ENCODE measurements around the gene SORBS1. TPM values are rescaled to one million over a fixed set of nuclear protein-coding genes. Genes with fewer than 3 reads are reported as not detected.

Gene SORBS1
- total RNA-seq, 2 donors from 2014 or later = 1.4 to 1.6 TPM

- Mint-ChIP-seq H3K9me3 (no peaks in the 10 kb centered on the region), H3K4me3 (no peak overlapping the region), H3K27ac (no peak overlapping the region), H3K27me3 (peaks cover 0 to 5% of the 10 kb centered on the region in 2 donors), H3K4me1 (ENCODE audit: low read depth in 2 of 2) (no peaks in the 10 kb centered on the region), H3K36me3 (no peaks in the 10 kb centered on the region)
- DNase-seq (ENCODE audit: low spot score) = peak; percentile 13
- ATAC-seq = no peak
Observed at GRCh38 chr10:95425592-95426465, 135.3 kb downstream of the SORBS1 start.

GRCh38 chr10:95423164-95424005 is 137.8 kb downstream of the SORBS1 start:
- Mint-ChIP-seq H3K9me3 (no peaks in the 10 kb centered on the region), H3K4me3 (no peak overlapping the region), H3K27me3 (peaks cover 0 to 11% of the 10 kb centered on the region in 2 donors), H3K27ac (no peak overlapping the region), H3K4me1 (ENCODE audit: low read depth in 2 of 2) (no peaks in the 10 kb centered on the region), H3K36me3 (no peaks in the 10 kb centered on the region)
- no peak for ATAC-seq
- DNase-seq (ENCODE audit: low spot score) = peak; percentile 53

- H3K27ac Mint-ChIP-seq = no peak overlapping the region
- H3K36me3 Mint-ChIP-seq = no peaks in the 10 kb centered on the region
- DNase-seq (ENCODE audit: low spot score) (no peak), ATAC-seq (no peak)
- no peaks in the 10 kb centered on the region for H3K9me3 Mint-ChIP-seq
- H3K4me3 Mint-ChIP-seq = no peak overlapping the region
- peaks cover 0 to 11% of the 10 kb centered on the region in 2 donors for H3K27me3 Mint-ChIP-seq
- H3K4me1 Mint-ChIP-seq (ENCODE audit: low read depth in 2 of 2) = no peaks in the 10 kb centered on the region
Observed at GRCh38 chr10:95422233-95422632, 138.9 kb downstream of the SORBS1 start.

- H3K27me3 Mint-ChIP-seq = peaks cover 0 to 13% of the 10 kb centered on the region in 2 donors
- no peaks in the 10 kb centered on the region for H3K36me3 Mint-ChIP-seq
- H3K27ac Mint-ChIP-seq = no peak overlapping the region
- DNase-seq (ENCODE audit: low spot score) (no peak), ATAC-seq (no peak)
- no peaks in the 10 kb centered on the region for H3K9me3 Mint-ChIP-seq
- H3K4me1 Mint-ChIP-seq (ENCODE audit: low read depth in 2 of 2) = no peaks in the 10 kb centered on the region
- H3K4me3 Mint-ChIP-seq = no peak overlapping the region
Observed at GRCh38 chr10:95421782-95422181, 139.4 kb downstream of the SORBS1 start.

GRCh38 chr10:95419399-95419798 is 141.8 kb downstream of the SORBS1 start:
- Mint-ChIP-seq H3K9me3 (no peaks in the 10 kb centered on the region), H3K4me3 (no peak overlapping the region), H3K27ac (no peak overlapping the region), H3K36me3 (no peaks in the 10 kb centered on the region), H3K4me1 (ENCODE audit: low read depth in 2 of 2) (no peaks in the 10 kb centered on the region), H3K27me3 (peaks cover 0 to 19% of the 10 kb centered on the region in 2 donors)
- DNase-seq (ENCODE audit: low spot score) (no peak), ATAC-seq (no peak)

GRCh38 chr10:95416973-95417372 is 144.2 kb downstream of the SORBS1 start:
- Mint-ChIP-seq H3K27ac (no peak overlapping the region), H3K36me3 (no peaks in the 10 kb centered on the region), H3K27me3 (peaks cover 4 to 19% of the 10 kb centered on the region in 2 donors), H3K4me3 (no peak overlapping the region), H3K4me1 (ENCODE audit: low read depth in 2 of 2) (no peaks in the 10 kb centered on the region), H3K9me3 (no peaks in the 10 kb centered on the region)
- ATAC-seq = no peak
- no peak for DNase-seq (ENCODE audit: low spot score)

- H3K27ac Mint-ChIP-seq = no peak overlapping the region
- H3K36me3 Mint-ChIP-seq = no peaks in the 10 kb centered on the region
- H3K4me1 Mint-ChIP-seq (ENCODE audit: low read depth in 2 of 2) = no peaks in the 10 kb centered on the region
- no peaks in the 10 kb centered on the region for H3K9me3 Mint-ChIP-seq
- H3K27me3 Mint-ChIP-seq = peaks cover 4 to 18% of the 10 kb centered on the region in 2 donors
- no peak for DNase-seq (ENCODE audit: low spot score)
- H3K4me3 Mint-ChIP-seq = no peak overlapping the region
- ATAC-seq = no peak
Observed at GRCh38 chr10:95416270-95416669, 144.9 kb downstream of the SORBS1 start.

GRCh38 chr10:95415621-95416031 is 145.5 kb downstream of the SORBS1 start:
- no peak for DNase-seq (ENCODE audit: low spot score)
- Mint-ChIP-seq H3K4me1 (ENCODE audit: low read depth in 2 of 2) (no peaks in the 10 kb centered on the region), H3K27ac (no peak overlapping the region), H3K36me3 (no peaks in the 10 kb centered on the region), H3K4me3 (no peak overlapping the region), H3K9me3 (no peaks in the 10 kb centered on the region), H3K27me3 (peaks cover 4 to 11% of the 10 kb centered on the region in 2 donors)
- ATAC-seq = no peak

GRCh38 chr10:95414844-95415485 is 146.2 kb downstream of the SORBS1 start:
- H3K27ac Mint-ChIP-seq = no peak overlapping the region
- peaks cover 4 to 7% of the 10 kb centered on the region in 2 donors for H3K27me3 Mint-ChIP-seq
- no peaks in the 10 kb centered on the region for H3K36me3 Mint-ChIP-seq
- DNase-seq (ENCODE audit: low spot score) = no peak
- H3K4me1 Mint-ChIP-seq (ENCODE audit: low read depth in 2 of 2) = no peaks in the 10 kb centered on the region
- H3K9me3 Mint-ChIP-seq = no peaks in the 10 kb centered on the region
- H3K4me3 Mint-ChIP-seq = no peak overlapping the region
- ATAC-seq = no peak

GRCh38 chr10:95414016-95414830 is 146.9 kb downstream of the SORBS1 start:
- DNase-seq (ENCODE audit: low spot score) = no peak

GRCh38 chr10:95413588-95413987 is 147.6 kb downstream of the SORBS1 start:
- Mint-ChIP-seq H3K4me3 (no peak overlapping the region), H3K36me3 (no peaks in the 10 kb centered on the region), H3K4me1 (ENCODE audit: low read depth in 2 of 2) (no peaks in the 10 kb centered on the region), H3K9me3 (no peaks in the 10 kb centered on the region), H3K27me3 (peaks cover 4 to 7% of the 10 kb centered on the region in 2 donors), H3K27ac (no peak overlapping the region)
- no peak for DNase-seq (ENCODE audit: low spot score)
- ATAC-seq = no peak

More at GRCh38 chr10:95414016-95414830, 146.9 kb downstream of the SORBS1 start:
- Mint-ChIP-seq H3K27me3 (peaks cover 4 to 7% of the 10 kb centered on the region in 2 donors), H3K9me3 (no peaks in the 10 kb centered on the region), H3K36me3 (no peaks in the 10 kb centered on the region), H3K4me1 (ENCODE audit: low read depth in 2 of 2) (no peaks in the 10 kb centered on the region), H3K4me3 (no peak overlapping the region), H3K27ac (no peak overlapping the region)
- no peak for ATAC-seq

GRCh38 chr10:95411635-95412034 is 149.5 kb downstream of the SORBS1 start:
- Mint-ChIP-seq H3K36me3 (no peaks in the 10 kb centered on the region), H3K27me3 (peaks cover 4% of the 10 kb centered on the region in 2 donors), H3K4me1 (ENCODE audit: low read depth in 2 of 2) (no peaks in the 10 kb centered on the region), H3K9me3 (no peaks in the 10 kb centered on the region), H3K27ac (no peak overlapping the region), H3K4me3 (no peak overlapping the region)
- no peak for DNase-seq (ENCODE audit: low spot score)
- no peak for ATAC-seq
